SK-N-SH treated with all-trans-retinoic acid at 6 μM for 48 hours (cell line): ENCODE data around the gene MIPOL1.

Source experiments
- ATAC-seq: fragments of 200-7000 bp; cut with Tn5 transposase; 3 replicates; pipeline ENCODE4 v1.9.1; 2020; ENCODE audit warnings: mild to moderate bottlenecking, moderate library complexity
- ARNTL ChIP-seq: fragments of 450-650 bp; formaldehyde crosslinking; IDR thresholded peaks from 2 replicates; pipeline ENCODE4 v1.5.0; 2020; ENCODE audit warnings: low read depth, mild to moderate bottlenecking, moderate library complexity, borderline replicate concordance
- BACH2 ChIP-seq: fragments of 250-450 bp; sonication (Bioruptor Pico); IDR thresholded peaks from 2 replicates; pipeline ENCODE4 v1.9.0; 2021; ENCODE audit warnings: mild to moderate bottlenecking, borderline replicate concordance
- CREB5 ChIP-seq: fragments of 250-450 bp; sonication (Bioruptor Pico); IDR thresholded peaks from 2 replicates; pipeline ENCODE4 v1.5.1; 2020; ENCODE audit warnings: low read depth, mild to moderate bottlenecking, moderate library complexity
- CSDC2 ChIP-seq: fragments of 250-450 bp; sonication (Bioruptor Pico); IDR thresholded peaks from 2 replicates; pipeline ENCODE4 v1.5.0; 2020; ENCODE audit warnings: mild to moderate bottlenecking, moderate library complexity
- ESRRG ChIP-seq: fragments of 250-450 bp; sonication (Bioruptor Pico); IDR thresholded peaks from 2 replicates; pipeline ENCODE4 v1.6.1; 2021; ENCODE audit warnings: mild to moderate bottlenecking
- GLIS3 ChIP-seq: fragments of 250-450 bp; sonication (Bioruptor Pico); IDR thresholded peaks from 2 replicates; pipeline ENCODE4 v1.5.0; 2020; ENCODE audit warnings: mild to moderate bottlenecking, moderate library complexity
- ISL1 ChIP-seq: fragments of 250-450 bp; sonication (Bioruptor Pico); IDR thresholded peaks from 2 replicates; pipeline ENCODE4 v2.1.2; 2022; ENCODE audit warnings: mild to moderate bottlenecking, moderate library complexity
- OSR1 ChIP-seq: fragments of 250-450 bp; sonication (Bioruptor Pico); IDR thresholded peaks from 2 replicates; pipeline ENCODE4 v1.8.0; 2022; ENCODE audit warnings: moderate library complexity, mild to moderate bottlenecking, inconsistent platforms
- PPARA ChIP-seq: fragments of 250-450 bp; sonication (Bioruptor Pico); IDR thresholded peaks from 2 replicates; pipeline ENCODE4 v1.5.0; 2020; ENCODE audit warnings: mild to moderate bottlenecking, borderline replicate concordance
- RARB ChIP-seq: fragments of 250-450 bp; sonication (Bioruptor Pico); IDR thresholded peaks from 2 replicates; pipeline ENCODE4 v1.8.0; 2021; ENCODE audit warnings: mild to moderate bottlenecking, moderate library complexity
- SNAI2 ChIP-seq: fragments of 250-450 bp; sonication (Bioruptor Pico); IDR thresholded peaks from 2 replicates; pipeline ENCODE4 v1.5.0; 2020; ENCODE audit warnings: mild to moderate bottlenecking, moderate library complexity
- TCF4 ChIP-seq: fragments of 250-450 bp; sonication (Bioruptor Pico); IDR thresholded peaks from 2 replicates; pipeline ENCODE4 v1.8.0; 2021; ENCODE audit warnings: mild to moderate bottlenecking, moderate library complexity, borderline replicate concordance
- TSHZ2 ChIP-seq: fragments of 250-450 bp; sonication (Bioruptor Pico); IDR thresholded peaks from 2 replicates; pipeline ENCODE4 v1.5.0; 2020; ENCODE audit warnings: mild to moderate bottlenecking, moderate library complexity
- ZC3H10 ChIP-seq: fragments of 250-450 bp; sonication (Bioruptor Pico); IDR thresholded peaks from 2 replicates; pipeline ENCODE4 v1.5.1; 2021; ENCODE audit warnings: mild to moderate bottlenecking, moderate library complexity
- ZFP3 ChIP-seq: fragments of 250-450 bp; sonication (Bioruptor Pico); IDR thresholded peaks from 2 replicates; pipeline ENCODE4 v1.5.0; 2020; ENCODE audit warnings: mild to moderate bottlenecking, moderate library complexity
- ZNF70 ChIP-seq: fragments of 450-650 bp; formaldehyde crosslinking; IDR thresholded peaks from 2 replicates; pipeline ENCODE4 v1.5.0; 2020; ENCODE audit warnings: mild to moderate bottlenecking, moderate library complexity
- ZNF8 ChIP-seq: fragments of 450-650 bp; formaldehyde crosslinking; IDR thresholded peaks from 2 replicates; pipeline ENCODE4 v1.5.0; 2020; ENCODE audit warnings: mild to moderate bottlenecking, moderate library complexity
- TF ChIP-seq, protein P1 (sequence below): fragments of 250-450 bp; sonication (Bioruptor Pico); IDR thresholded peaks from 2 replicates; pipeline ENCODE4 v1.5.1; 2021; ENCODE audit warnings: mild to moderate bottlenecking, moderate library complexity
- TF ChIP-seq, protein P2 (sequence below): fragments of 250-450 bp; sonication (Bioruptor Pico); IDR thresholded peaks from 2 replicates; pipeline ENCODE4 v1.8.0; 2020; ENCODE audit warnings: mild to moderate bottlenecking, moderate library complexity, borderline replicate concordance

The MIPOL1 gene

DNA sequence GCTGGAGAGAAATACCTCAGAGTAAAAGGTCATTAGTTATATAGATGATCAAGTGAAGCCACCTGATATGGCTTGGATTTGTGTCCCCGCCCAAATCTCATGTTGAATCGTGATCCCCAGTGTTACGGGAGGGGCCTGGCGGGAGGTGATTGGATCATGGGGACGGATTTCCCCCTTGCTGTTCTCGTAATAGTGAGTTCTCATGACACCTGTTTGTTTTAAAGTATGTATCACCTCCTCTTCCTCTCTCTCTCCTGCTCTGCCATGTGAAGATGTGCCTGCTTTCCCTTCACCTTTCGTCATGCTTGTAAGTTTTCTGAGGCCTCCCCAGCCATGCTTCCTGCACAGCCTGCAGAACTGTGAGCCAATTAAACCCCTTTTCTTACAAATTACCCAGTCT is 272.5 kb downstream of the MIPOL1 start:
- ATAC-seq: no peak
- TF ChIP-seq BACH2: no peak
- TF ChIP-seq ZC3H10: no peak
- no peak for TF ChIP-seq ZNF70 (CRISPR knock-in tag)
- TF ChIP-seq GLIS3 (CRISPR knock-in tag): no peak
- TF ChIP-seq ZFP3 (CRISPR knock-in tag): no peak
- no peak for TF ChIP-seq ARNTL (CRISPR knock-in tag)
- no peak for TF ChIP-seq TCF4 (CRISPR knock-in tag)
- no peak for TF ChIP-seq TSHZ2 (CRISPR knock-in tag)
- no peak for TF ChIP-seq OSR1 (CRISPR knock-in tag)
- TF ChIP-seq ISL1 (CRISPR knock-in tag): no peak
- no peak for TF ChIP-seq CSDC2 (CRISPR knock-in tag)
- TF ChIP-seq ESRRG (CRISPR knock-in tag): no peak
- no peak for TF ChIP-seq ZNF8 (CRISPR knock-in tag)
- TF ChIP-seq, protein P1, sequence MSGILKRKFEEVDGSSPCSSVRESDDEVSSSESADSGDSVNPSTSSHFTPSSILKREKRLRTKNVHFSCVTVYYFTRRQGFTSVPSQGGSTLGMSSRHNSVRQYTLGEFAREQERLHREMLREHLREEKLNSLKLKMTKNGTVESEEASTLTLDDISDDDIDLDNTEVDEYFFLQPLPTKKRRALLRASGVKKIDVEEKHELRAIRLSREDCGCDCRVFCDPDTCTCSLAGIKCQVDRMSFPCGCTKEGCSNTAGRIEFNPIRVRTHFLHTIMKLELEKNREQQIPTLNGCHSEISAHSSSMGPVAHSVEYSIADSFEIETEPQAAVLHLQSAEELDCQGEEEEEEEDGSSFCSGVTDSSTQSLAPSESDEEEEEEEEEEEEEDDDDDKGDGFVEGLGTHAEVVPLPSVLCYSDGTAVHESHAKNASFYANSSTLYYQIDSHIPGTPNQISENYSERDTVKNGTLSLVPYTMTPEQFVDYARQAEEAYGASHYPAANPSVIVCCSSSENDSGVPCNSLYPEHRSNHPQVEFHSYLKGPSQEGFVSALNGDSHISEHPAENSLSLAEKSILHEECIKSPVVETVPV: no peak
- TF ChIP-seq SNAI2: no peak

DNA sequence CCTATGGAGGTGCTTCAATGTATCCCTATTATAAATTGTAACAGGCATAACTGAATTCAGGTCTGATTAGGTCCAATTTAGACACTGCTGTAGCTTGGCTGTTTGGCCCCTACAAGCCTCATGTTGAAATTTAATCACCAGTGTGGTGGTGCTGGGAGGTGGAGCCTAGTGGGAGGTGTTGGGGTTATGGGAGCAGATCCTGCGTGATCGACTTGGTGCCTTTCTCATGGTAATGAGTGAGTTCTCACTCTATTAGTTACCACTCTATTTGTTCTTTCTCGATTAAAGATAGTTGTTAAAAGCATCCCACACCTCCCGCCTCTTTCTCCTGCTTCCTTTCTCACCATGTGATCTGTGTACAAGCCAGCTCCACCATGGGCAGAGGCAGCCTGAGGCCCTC is 275.2 kb downstream of the MIPOL1 start:
- no peak for TF ChIP-seq BACH2
- TF ChIP-seq PPARA: no peak
- TF ChIP-seq ISL1 (CRISPR knock-in tag): no peak
- TF ChIP-seq RARB: no peak
- no peak for TF ChIP-seq ESRRG (CRISPR knock-in tag)
- ATAC-seq: no peak

DNA sequence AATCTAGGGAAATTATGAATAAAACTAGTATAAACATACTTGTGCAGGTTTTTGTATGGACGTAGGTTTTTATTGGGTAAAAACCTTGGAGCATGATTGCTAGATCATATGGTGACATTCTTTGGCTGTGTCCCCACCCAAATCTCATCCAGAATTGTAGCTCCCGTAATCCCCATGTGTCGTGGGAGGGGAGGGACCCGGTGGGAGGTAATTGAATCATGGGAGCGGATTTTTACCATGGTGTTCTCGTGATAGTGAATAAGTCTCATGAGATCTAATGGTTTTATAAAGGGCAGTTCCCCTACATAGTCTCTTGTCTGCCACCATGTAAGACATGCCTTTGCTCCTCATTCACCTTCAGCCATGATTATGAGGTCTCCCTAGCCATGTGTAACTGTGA is 276.5 kb downstream of the MIPOL1 start:
- TF ChIP-seq CSDC2 (CRISPR knock-in tag) (no peak), GLIS3 (CRISPR knock-in tag) (no peak), ZNF8 (CRISPR knock-in tag) (no peak), ISL1 (CRISPR knock-in tag) (no peak), ZC3H10 (no peak), ARNTL (CRISPR knock-in tag) (no peak), ESRRG (CRISPR knock-in tag) (no peak), PPARA (no peak), CREB5 (CRISPR knock-in tag) (no peak), OSR1 (CRISPR knock-in tag) (no peak)
- TF ChIP-seq, protein P2, sequence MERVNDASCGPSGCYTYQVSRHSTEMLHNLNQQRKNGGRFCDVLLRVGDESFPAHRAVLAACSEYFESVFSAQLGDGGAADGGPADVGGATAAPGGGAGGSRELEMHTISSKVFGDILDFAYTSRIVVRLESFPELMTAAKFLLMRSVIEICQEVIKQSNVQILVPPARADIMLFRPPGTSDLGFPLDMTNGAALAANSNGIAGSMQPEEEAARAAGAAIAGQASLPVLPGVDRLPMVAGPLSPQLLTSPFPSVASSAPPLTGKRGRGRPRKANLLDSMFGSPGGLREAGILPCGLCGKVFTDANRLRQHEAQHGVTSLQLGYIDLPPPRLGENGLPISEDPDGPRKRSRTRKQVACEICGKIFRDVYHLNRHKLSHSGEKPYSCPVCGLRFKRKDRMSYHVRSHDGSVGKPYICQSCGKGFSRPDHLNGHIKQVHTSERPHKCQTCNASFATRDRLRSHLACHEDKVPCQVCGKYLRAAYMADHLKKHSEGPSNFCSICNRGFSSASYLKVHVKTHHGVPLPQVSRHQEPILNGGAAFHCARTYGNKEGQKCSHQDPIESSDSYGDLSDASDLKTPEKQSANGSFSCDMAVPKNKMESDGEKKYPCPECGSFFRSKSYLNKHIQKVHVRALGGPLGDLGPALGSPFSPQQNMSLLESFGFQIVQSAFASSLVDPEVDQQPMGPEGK (CRISPR knock-in tag): no peak
- TF ChIP-seq, protein P1: no peak
- ATAC-seq: no peak
